ENCODE results near the gene MATN1.
"Not testable (repeated sequence)": the region's sequence is repeated elsewhere in the genome, so short reads cannot be mapped to it uniquely, and the experiment has no call there.

The MATN1 gene

DNA sequence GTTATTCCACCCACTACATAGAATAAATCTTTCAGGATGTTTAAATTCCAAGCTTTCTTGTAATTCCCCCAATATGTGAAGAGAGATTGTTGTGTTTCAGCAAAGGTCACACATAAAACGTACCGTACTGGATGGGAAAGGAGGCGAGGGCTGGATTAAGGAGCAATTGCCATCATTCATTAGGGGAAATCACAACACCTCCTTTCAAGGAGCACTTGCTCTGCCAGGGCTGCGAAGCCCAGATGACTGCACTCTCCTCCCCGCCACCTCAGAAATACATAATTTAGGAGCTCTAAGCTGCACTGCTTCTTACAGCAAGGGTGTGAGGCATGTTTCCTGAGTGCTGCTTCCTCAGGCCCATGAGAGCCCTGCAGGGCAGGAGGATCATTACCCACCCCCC, 29.6 kb downstream of the MATN1 start:
- DNase-seq, result peak; percentile 13

DNA sequence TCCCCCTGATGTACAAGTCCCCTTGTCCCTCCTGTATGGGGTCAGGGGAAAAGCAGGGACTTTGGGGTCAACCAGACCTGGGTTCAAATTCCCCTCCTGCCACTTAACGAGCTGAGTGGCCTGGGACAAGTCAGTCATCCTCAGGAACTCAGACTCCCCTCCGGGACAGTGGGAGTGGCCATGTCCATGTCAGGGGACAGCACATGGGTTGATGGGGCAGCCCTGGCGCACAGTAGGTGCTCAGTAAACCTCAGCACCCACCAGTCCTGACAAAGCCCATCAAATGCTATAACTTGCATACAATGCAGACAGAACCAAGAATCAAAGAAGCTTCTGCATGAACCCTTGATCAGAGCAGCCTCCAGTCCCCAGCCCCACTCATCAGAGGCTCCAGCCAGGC, 30.0 kb downstream of the MATN1 start:
- peak; percentile 9 for DNase-seq

DNA sequence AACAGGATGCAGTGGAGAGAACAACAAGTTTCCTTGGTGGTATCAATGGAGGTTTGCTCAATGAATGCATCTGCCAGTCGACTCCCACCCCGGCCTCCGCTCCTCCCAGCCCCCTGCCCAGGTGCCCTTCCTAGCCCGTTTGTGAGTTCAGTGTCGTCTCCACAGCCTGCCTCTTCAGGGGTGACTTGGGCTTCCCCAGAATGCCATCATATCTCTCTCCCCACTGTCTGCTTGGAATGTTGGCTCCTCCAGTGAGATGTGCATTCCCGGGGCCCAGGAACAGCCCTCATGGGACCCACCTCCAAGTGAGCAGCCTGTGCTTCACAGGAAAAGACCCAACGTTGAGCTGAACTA, 30.5 kb downstream of the MATN1 start:
- DNase-seq, result peak; percentile 1

DNA sequence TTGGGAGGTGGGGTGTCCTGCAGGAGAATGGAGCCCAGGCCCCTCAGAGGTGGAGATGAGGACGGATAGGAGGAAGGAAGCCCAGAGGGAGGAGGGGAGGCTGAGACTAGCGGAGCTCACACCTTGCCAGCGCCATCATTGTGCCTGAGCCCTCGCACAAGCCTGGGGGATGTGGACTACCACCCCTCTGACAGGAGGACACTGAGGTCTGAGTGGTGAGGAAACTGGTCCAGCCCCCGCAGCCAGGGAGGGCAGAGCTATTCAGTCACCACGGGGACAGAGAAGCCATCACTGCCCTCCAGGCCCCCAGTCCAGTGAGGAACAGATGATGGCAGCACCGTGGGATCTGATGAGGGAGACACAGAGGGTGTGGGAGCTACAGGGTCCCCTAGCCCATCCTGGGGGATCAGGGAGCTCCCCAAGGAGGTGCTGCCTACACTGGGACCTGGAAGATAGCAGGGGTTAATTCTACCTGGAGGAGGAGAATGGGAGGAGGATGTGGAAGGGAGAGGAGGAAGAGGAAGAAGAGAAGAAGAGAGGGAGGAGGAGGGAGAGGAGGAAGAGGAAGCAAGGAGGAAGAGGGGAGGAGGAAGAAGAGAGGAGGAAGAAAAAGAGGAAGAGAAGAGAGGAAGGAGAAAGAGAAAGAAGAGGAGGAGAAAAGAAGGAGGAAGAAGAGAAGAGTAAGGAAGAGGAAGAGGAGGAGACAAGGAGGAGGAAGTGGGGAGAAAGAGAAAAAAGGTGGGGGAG, 31.0 kb downstream of the MATN1 start:
- peak; percentile 2 for DNase-seq

DNA sequence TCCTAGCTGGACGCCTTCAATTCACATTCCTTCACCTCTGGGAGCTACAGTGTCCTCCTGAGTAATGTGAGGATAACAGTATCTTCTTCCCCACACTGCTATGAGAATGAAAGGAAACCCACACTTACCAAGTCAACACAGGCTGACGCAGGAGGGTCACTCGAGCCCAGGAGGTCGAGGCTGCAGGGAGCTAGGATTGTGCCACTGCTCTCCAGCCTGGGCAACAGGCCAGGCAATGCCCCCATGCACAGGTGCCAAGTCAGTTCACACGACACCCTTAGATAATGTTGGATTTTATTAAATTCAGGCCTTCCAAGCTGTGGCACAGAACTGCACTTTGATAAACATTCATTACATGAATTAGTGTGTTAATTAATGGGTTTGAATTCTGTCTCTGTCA, 31.9 kb downstream of the MATN1 start:
- DNase-seq, result no peak

DNA sequence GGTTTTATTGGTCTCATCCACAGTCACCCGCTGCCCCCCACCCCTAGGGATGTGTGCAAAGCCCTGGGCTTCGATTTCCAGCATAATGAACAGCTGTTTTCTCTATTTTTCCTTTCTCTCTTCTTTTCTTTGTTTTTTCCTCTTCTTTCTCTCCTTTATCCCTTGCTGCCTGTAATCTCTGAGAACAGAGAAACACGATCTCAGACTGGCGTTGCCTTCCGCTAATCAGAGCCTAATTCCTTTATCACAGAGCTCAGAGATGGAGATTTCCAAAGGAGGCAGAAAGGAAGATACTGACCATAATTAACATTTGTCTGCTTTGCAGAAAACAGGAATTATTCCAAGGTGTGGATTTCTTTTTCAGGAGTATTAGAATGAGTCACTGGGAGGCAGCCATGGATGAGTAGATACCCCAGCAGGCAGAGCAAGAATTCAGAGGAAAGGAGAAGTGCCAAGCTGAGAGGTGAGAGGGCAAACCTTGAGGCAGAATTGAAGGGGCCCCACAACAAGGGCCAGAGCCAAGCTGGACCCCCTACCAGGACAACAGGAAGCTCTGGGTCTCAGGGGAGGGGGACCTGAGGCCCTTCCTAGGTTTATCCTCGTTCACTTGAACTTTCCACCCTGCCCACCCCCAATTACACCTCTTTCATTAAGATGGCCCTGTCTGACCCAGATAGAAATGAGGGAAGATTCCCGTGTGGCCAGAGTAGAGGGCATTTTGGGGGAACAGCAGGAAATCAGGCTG, 33.3 kb downstream of the MATN1 start:
- no peak for DNase-seq

DNA sequence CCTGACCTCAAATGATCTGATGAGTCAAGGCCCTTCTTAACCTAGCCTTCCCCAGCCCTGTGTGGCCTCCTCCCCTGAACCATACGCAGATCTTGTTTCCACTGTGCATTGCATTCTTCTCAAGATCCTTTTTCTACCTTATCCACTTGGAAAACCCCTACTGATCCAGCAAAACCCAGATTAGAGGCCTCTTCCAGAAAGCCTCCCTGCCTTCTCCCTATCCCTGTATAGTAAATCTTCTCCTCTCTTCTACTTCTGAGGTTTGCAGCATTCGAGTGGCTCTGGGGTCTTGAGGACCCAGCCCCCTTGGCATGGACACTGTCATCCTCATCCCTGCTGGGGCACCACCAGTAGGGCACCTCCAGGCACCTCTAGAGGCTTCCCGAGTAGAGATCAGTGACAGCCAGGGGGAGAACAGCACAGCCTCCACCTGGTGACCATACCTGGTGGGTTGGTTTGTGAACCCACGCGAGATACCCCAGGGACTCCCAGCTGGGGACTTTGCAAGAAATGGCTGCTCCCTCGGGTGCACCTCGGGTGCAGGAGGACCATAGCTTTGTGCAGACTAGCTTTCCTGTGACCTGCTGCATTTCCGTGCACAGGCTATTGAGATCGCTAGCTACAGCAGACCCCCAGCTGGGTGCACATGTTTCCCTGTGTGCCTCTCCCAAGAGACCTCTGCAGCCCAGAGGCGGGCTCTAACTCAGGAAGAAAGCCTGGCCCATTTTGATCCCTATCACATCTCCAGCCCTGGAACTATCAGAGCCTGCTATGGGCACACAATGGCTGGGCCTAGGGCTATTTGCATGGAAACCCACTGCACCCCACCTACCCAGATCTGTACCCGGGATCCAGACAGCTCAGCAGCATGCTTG, 34.2 kb downstream of the MATN1 start:
- no peak for DNase-seq

DNA sequence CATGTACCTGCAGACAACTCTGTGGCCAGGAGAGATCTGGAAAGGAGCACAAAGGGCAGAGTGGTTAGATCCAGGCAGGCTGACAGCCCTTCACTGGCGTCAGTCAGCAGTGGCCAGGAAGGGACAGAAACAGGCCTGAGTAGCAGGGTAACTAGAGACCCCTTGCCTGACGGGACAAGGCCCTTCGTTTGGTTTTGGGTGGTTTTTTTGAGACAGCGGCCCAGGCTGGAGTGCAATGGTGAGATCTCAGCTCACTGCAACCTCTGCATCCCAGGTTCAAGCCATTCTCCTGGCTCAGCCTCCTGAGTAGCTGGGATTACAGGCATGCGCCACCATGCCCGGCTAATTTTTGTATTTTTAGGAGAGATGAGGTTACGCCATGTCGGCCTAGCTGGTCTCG, 34.9 kb downstream of the MATN1 start:
- DNase-seq, result not testable (repeated sequence)

DNA sequence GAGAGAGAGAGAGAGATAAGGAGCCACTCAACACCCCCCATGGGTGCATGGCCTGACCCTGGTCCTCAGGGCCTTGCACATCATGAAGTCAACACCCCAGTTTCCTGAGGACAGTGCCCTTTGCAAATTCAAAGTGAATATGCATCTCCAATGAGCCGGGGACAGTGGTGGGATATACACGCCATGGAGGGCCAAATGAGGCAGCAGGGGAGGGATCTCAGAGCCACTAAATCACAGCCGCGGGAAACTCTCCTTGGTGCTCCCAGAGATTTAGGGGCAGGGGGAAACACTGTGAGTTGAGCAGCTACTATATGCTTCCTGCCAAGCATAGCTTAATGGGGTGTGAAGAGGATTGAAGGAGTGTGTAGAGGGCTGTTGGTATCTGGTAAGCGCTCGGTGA, 35.5 kb downstream of the MATN1 start:
- no peak for DNase-seq

DNA sequence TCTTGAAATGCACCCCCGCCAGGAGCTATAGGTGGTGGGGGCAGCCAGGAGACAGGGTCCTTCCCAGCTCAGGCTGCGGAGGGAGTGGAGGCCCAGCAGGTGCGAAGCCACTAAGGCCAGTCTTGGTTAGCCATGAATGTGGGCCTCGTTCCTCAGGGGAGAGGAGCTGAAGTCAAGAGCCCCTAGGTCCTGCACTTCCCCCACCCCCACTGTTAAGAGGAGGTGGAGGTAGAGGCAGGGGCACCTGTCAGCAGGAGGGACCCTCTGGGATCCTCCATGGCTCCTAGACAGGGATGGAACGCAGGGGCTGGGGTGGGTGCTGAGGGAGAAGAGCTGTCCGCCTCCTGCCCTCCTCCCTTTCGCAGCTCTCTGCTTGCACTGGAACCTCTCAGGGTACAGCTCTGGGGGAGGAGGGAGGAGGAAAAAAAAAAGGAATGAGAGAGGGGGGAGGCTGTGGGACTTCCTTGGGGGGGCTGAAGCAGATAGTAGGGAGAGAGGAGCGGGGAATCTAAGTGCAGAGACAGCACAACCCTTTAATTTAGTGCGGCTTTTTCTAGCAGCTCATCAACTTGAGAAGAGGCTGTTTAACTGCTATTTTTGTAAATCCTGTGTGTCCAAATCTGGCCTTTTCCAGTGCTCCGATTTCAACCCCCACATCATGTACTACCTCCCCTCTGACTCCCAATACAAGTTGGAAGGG, 37.0 kb downstream of the MATN1 start:
- no peak for DNase-seq

DNA sequence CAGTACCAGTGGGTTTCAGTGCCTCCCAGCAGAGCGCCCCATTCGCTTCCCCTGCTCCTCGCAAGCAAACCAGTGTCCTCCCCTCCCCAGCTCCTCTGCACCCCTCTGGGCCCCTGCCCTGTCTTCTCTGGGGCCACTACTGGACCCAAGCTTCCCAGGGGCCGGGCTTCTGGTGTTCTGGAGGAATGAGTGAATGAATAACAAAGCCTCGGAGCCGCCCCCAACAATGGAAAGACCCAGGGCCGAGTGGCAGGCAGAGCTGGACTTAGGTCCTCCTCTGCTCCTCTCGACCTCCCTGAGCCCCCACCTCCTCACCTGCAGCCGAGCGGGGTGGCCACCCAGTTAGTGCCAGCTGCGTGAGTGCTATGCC, 37.6 kb downstream of the MATN1 start:
- no peak for DNase-seq

DNA sequence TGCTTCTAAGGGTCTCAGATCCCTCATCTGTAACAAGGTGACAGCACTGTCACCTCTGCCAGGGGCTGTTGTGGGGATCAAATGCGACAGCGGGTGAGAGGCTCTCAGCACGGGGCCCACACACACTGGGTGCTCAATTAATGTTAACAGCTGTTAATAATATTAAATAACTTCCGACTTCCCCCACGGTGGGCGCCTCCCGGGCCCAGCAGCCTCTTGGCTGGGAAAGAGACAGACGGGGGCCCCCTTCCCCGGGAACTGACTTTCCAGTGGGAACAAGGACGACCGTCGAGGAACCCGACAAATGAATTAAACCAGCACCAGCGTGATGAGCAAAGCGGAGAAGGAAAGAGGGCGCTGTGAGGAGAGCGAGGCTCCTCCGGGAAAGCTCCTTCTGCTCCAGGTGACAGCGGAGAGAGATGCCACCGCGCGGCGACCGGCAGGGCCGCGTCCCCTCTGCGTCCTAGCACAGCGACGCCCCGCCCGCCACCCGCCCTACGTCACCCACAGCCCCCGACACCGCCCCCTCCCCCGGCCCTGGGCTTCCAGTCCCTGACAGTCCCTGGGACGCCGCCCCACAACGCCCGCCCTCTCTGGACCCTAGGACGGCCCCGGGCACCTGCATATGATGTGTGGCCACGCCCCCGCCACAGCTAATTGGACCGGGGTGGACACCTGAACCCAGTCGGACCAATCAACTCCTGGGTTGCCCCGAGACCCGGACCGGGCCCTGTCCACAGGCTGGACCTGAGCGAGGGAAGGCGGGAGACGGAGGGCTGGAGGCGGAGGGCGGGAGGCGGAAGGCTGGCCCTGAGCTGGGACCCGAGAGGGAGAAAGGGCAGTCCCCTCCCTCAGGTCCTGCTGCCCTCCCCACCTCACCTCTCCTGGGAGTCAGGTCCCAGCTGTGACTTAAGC, 38.2 kb downstream of the MATN1 start:
- peak; percentile 34 for DNase-seq

DNA sequence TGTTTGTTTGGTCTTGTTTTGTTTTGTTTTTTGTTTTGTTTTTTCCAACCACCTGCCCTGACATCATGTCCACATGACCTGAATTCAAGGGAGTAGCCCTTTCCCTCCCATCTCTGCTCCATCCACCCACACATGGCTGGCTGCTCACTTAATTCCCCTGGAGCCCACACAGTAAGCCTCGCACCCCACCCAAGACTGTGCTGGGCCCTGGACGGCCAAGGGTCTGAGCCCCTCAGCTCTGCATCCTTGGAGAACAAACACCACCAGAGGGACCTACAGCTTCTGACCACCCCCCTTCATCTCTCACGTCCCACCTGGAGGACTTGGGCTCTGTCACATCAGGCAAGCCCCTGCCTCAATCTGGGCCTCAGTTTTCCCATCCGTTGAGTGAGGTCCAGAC, 39.1 kb downstream of the MATN1 start:
- DNase-seq, result no peak

DNA sequence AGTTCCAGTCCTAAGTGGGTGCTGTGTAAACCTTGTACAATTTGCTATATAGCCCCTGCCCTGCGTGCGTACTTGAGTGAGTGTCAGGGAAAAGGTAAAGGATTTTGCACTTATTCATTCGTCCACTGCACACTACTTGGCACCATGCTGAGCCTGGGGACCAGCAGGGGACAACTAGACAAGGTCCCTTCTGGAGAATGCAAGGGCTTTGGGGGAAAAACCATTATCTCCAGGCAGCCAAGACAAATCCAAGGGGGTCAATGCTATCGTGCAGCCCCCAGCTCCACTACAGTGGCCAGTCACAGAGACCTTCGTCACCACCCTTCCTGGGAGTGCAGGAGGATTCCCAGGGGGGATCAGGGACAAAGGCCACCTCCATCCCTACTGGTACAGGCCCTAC, 39.7 kb downstream of the MATN1 start:
- DNase-seq, result no peak

DNA sequence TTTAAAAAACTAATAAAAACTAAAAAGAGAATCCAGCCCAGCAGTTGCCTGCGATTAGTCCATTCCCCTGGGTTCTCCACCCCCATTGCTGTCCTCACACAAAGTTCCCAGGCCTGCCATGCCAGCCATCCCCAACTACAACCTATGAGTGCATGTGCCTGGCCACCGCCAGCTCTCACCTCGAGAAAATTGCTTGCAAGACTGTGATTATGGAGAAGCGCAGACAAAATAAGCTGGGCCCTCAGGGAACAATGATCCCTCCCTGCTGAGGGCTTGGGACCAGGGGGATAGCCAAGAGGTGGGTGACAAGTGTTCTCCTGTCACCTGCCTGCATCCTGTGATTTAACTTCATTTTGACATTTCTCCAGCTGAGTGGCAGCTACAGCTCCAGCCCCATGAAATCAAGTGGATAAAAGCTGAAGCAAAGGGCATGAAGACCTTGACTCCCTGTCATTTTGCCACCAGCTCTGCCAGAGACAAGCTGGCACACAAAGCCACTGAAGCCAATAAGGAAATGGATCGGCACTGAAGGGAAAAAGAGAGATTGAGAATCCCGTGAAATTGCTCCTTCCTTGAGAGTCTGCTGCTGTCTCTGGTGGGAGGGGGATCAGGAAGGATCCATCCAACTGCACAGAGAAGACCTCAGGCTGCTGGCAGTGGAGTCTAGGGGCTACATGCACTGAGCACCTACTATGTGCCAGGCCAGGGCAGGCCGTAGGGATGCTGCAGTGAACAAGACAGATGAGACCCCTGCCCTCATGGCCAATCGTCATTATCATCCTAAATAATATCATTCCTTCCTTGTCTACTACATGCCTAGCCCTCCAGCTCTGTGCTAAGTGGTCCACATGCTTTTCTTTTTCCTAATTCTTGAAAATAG, 40.7 kb downstream of the MATN1 start:
- DNase-seq, result no peak

DNA sequence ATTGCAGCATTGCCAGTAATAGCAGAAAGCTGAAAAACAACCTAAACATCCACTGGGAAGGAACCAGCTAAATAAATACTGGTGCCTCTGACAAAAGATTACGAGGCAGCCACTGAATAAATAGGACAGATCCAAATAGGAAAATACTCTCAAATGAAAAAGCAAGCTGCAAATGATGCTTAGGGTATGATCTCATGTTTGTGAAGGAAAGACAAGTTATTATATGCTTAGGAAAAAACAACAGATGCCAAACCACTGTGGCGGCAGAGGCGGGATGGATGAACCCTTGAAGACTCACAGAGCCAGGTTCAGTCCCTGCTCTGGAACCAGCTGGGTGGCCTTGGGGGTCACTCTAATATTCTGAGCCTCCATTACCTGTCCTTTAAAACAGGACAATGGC, 41.6 kb downstream of the MATN1 start:
- no peak for DNase-seq

DNA sequence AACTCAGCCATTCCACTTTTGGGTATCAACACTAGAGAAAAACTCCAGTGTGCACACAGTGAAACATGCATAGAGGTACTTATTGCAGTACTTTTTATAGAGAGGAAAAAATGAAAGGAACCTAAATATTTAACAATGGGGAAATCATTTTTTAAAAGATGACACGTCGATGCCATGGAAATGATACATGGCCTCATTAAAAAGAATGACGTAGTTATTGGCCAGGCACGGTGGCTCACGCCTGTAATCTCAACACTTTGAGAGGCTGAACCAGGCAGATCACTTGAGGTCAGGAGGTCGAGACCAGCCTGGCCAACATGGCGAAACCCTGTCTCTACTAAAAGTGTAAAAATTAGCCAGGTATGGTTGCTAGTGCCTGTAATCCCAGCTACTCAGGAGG, 42.5 kb downstream of the MATN1 start:
- no peak for DNase-seq

DNA sequence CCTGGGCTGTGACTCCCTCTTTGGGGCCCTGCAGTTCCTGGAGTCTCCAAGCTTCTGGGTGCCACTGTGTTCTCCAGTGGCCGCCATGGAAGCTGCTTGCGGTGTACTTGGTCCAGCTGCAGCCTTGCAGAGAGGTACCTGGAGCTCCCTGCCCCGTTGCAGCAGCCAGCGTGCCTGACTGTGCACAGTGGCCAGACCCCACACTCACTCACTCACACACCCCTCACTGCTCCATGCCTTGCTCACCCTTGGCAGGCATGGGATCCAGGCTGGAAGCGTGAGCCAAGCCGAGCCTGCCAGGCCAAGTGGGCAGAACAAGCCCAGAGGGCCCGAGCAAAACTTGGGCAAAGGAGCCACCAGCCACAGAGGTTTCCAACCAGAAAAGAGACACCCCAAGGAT, 43.0 kb downstream of the MATN1 start:
- DNase-seq, result peak; percentile 17

DNA sequence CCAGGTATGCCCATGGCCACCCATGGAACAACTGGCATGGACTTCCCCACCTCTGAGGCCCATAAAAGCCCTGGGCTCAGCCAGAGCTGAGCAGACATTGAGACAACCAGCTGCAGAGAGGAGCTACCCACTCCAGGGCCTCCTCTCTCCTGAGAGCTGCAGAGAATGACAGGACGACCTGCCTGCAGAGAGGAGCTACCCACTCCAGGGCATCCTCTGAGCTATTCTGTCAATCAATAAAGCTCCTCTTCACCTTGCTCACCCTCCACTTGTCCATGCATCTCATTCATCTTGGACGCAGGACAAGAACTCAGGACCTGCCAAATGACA, 43.4 kb downstream of the MATN1 start:
- no peak for DNase-seq

DNA sequence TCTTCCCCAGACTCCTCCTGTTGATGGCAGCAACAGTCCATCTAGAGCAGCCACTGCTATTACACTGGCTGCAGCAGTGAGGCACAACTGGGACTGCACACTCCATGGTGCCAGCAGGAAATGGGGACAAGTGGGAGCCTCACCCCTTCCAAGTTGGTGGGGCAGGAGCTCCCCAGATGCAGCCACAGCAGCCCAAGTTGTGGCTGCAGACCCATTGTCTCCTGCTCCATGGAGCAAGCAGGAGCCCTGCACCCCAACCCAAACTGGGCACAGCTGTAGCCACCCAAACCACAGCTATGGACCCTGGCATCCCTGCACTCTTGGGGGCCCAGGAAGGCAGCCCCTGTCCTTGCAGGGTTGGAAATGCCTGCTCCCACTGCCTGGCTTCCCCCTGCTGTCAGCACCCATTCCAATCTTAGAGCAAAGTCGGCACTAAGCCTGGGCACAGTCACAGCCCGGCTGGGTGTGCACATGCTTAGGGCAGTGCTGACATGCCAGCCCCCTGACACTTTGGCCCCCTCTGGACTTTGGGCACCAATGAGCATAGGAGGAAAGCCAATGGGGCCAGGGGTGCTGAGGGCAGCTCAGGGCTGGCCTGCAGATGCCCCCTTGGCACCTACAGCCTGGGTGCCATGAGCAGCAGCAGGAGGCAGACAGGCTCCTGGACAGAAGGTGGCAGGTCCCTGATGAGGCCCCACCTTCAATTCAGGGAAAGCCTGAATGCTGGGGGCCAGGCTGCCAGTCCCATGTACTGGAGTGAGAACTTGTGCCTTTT, 44.0 kb downstream of the MATN1 start:
- peak; percentile 4 for DNase-seq
